Loucy (cell line): ENCODE results near the gene CD7.

Experiments
- H2AFZ ChIP-seq: fragments of 200-600 bp; sonication (generic); 2 replicates; pipeline ENCODE4 v1.6.0; 2016; ENCODE audit warnings: antibody characterized with exemption, mild to moderate bottlenecking, low read length, moderate library complexity
- H3F3A ChIP-seq: fragments of 200-600 bp; 2 replicates; pipeline ENCODE4 v1.6.0; 2016; ENCODE audit warnings: antibody characterized with exemption, low read depth, mild to moderate bottlenecking
- H3K27me3 ChIP-seq: fragments of 200-600 bp; sonication (generic); 2 replicates; pipeline ENCODE4 v1.6.1; 2014; ENCODE audit warnings: low read length, mild to moderate bottlenecking; ENCODE audit not compliant: insufficient read depth, poor library complexity, severe bottlenecking
- H3K36me3 ChIP-seq: fragments of 200-600 bp; sonication (generic); 2 replicates; pipeline ENCODE4 v1.6.1; 2016; ENCODE audit warnings: low read length; ENCODE audit not compliant: insufficient read depth
- H3K4me1 ChIP-seq: fragments of 200-600 bp; sonication (generic); 2 replicates; pipeline ENCODE4 v1.5.1; 2014; ENCODE audit warnings: low read length, mild to moderate bottlenecking; ENCODE audit not compliant: insufficient read depth, poor library complexity, severe bottlenecking
- H3K4me2 ChIP-seq: fragments of 200-600 bp; sonication (generic); 2 replicates; pipeline ENCODE4 v1.6.0; 2014; ENCODE audit warnings: antibody characterized with exemption, low read length, low read depth, mild to moderate bottlenecking; ENCODE audit not compliant: poor library complexity, severe bottlenecking
- H3K4me3 ChIP-seq: fragments of 200-600 bp; sonication (generic); 2 replicates; pipeline ENCODE4 v1.5.1; 2014; ENCODE audit warnings: low read length, mild to moderate bottlenecking, mixed read lengths; ENCODE audit not compliant: poor library complexity, severe bottlenecking
- H3K79me2 ChIP-seq: fragments of 200-600 bp; sonication (generic); 2 replicates; pipeline ENCODE4 v1.6.1; 2014; ENCODE audit warnings: low read length; ENCODE audit not compliant: insufficient read depth
- H3K9ac ChIP-seq: fragments of 200-600 bp; sonication (generic); 2 replicates; pipeline ENCODE4 v1.6.0; 2014; ENCODE audit warnings: mild to moderate bottlenecking, low read depth, low read length, moderate library complexity; ENCODE audit not compliant: poor library complexity, severe bottlenecking
- H3K9me2 ChIP-seq: fragments of 200-600 bp; sonication (generic); replicated peaks from 2 replicates; pipeline ENCODE4 v1.6.1; 2016; ENCODE audit warnings: low read depth, low read length, mixed read lengths
- H3K9me3 ChIP-seq: fragments of 200-600 bp; sonication (generic); 2 replicates; pipeline ENCODE4 v1.6.1; 2014; ENCODE audit warnings: mild to moderate bottlenecking, antibody characterized with exemption, low read length, low read depth; ENCODE audit not compliant: insufficient read depth
- H4K20me1 ChIP-seq: fragments of 200-600 bp; sonication (generic); 2 replicates; pipeline ENCODE4 v1.6.0; 2014; ENCODE audit warnings: antibody characterized with exemption, low read length, mild to moderate bottlenecking; ENCODE audit not compliant: insufficient read depth, poor library complexity, severe bottlenecking
- EZH2phosphoT487 ChIP-seq: fragments of 200-600 bp; IDR thresholded peaks from 2 replicates; pipeline ENCODE4 v1.6.1; 2018; ENCODE audit warnings: antibody characterized with exemption, mild to moderate bottlenecking, moderate library complexity, borderline replicate concordance
- TF ChIP-seq, protein P1 (sequence below): fragments of 200-600 bp; sonication (generic); conservative IDR thresholded peaks from 2 replicates; pipeline ENCODE4 v1.5.1; 2014; ENCODE audit warnings: mild to moderate bottlenecking, antibody characterized with exemption, low read length

The CD7 gene

DNA sequence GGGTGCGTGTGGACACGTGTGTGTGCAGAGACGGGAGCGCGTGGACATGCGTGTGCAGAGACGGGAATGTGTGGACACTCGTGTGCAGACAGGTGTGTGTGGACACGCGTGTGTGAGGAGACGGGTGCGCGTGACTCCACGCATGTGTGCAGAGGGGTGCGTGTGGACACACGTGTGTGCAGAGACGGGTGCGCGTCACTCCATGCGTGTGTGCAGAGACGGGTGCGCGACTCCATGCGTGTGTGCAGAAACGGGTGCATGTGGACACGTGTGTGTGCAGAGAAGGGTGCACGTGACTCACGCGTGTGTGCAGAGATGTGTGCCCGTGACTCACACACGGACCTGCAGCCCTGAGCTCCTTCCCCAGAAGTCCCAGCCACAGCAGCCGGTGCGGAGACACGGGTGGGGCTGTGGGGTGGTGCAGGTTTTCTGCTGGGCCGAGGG lies 2.2 kb upstream of the CD7 start:
- H3K36me3 ChIP-seq = no peaks in the 10 kb centered on the region
- no peak overlapping the region for H3K4me3 ChIP-seq
- TF ChIP-seq, protein P1, sequence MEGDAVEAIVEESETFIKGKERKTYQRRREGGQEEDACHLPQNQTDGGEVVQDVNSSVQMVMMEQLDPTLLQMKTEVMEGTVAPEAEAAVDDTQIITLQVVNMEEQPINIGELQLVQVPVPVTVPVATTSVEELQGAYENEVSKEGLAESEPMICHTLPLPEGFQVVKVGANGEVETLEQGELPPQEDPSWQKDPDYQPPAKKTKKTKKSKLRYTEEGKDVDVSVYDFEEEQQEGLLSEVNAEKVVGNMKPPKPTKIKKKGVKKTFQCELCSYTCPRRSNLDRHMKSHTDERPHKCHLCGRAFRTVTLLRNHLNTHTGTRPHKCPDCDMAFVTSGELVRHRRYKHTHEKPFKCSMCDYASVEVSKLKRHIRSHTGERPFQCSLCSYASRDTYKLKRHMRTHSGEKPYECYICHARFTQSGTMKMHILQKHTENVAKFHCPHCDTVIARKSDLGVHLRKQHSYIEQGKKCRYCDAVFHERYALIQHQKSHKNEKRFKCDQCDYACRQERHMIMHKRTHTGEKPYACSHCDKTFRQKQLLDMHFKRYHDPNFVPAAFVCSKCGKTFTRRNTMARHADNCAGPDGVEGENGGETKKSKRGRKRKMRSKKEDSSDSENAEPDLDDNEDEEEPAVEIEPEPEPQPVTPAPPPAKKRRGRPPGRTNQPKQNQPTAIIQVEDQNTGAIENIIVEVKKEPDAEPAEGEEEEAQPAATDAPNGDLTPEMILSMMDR = no peak
- TF ChIP-seq EZH2phosphoT487 = no peak
- no peaks in the 10 kb centered on the region for H3K27me3 ChIP-seq
- H3K9ac ChIP-seq = no peak overlapping the region
- no peaks in the 10 kb centered on the region for H3K9me2 ChIP-seq
- H3K79me2 ChIP-seq = peaks cover 31% of the 10 kb centered on the region
- H2AFZ ChIP-seq = no peak overlapping the region
- 0 out of 2 replicates have a peak, but pooled peaks cover 5% of the 10 kb centered on the region for H3F3A ChIP-seq
- H3K9me3 ChIP-seq = no peaks in the 10 kb centered on the region
- H3K4me1 ChIP-seq = peaks cover 28% of the 10 kb centered on the region
- H4K20me1 ChIP-seq = no peaks in the 10 kb centered on the region
- no peak overlapping the region for H3K4me2 ChIP-seq

DNA sequence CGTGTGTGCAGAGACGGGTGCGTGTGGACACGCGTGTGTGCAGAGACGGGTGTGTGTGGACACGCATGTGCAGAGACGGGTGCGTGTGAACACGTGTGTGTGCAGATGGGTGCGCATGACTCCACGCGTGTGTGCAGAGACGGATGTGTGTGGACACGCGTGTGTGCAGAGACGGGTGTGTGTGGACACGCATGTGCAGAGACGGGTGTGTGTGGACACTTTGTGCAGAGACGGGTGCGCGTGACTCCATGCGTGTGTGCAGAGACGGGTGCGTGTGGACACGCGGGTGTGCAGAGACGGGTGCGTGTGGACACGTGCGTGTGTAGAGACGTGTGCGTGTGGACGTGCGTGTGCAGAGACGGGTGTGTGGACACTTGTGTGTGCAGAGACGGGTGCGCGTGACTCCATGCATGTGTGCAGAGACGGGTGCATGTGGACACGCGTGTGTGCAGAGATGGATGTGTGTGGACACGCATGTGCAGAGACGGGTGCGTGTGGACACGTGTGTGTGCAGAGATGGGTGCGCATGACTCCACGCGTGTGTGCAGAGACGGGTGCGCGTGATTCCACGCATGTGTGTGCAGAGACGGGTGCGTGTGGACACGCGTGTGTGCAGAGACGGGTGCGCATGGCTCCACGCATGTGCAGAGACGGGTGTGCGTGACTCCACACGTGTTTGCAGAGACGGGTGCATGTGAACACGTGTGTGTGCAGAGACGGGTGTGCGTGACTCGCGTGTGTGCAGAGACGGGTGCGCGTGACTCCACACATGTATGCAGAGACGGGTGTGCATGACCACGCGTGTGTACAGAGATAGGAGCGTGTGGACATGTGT lies 1.6 kb upstream of the CD7 start:
- Histone ChIP-seq H3K9ac (no peak overlapping the region), H3K36me3 (no peaks in the 10 kb centered on the region), H3K9me2 (no peaks in the 10 kb centered on the region), H3F3A (0 out of 2 replicates have a peak, but pooled peaks cover 5% of the 10 kb centered on the region), H3K27me3 (no peaks in the 10 kb centered on the region), H3K9me3 (no peaks in the 10 kb centered on the region), H3K4me1 (peaks cover 28% of the 10 kb centered on the region), H4K20me1 (no peaks in the 10 kb centered on the region), H3K79me2 (peaks cover 35% of the 10 kb centered on the region), H3K4me3 (no peak overlapping the region), H3K4me2 (no peak overlapping the region), H2AFZ (no peak overlapping the region)
- TF ChIP-seq, protein P1 = no peak
- no peak for TF ChIP-seq EZH2phosphoT487

DNA sequence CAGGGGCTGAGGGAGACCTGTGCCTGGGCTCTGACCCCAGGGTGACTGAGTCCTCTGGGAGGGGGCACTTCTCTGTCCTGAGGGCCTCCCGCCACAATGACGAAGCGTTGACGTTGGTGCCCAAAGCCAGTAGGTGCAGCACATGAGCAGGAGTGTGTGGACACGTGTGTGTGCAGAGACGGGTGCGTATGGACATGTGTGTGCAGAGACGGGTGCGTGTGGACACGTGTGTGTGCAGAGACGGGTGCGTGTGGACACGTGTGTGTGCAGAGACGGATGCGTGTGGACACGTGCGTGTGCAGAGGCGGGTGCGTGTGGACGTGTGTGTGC lies 726 bp upstream of the CD7 start:
- 0 out of 2 replicates have a peak, but pooled peaks cover 5% of the 10 kb centered on the region for H3F3A ChIP-seq
- H3K9me3 ChIP-seq = no peaks in the 10 kb centered on the region
- H3K27me3 ChIP-seq = no peaks in the 10 kb centered on the region

More for the DNA sequence above, 726 bp upstream of the CD7 start:
- Histone ChIP-seq H3K79me2 (peaks cover 35% of the 10 kb centered on the region), H4K20me1 (no peaks in the 10 kb centered on the region), H2AFZ (no peak overlapping the region), H3K4me3 (no peak overlapping the region), H3K36me3 (no peaks in the 10 kb centered on the region), H3K4me2 (peak overlapping the region; percentile 95), H3K9ac (no peak overlapping the region), H3K4me1 (peaks cover 28% of the 10 kb centered on the region), H3K9me2 (no peaks in the 10 kb centered on the region)
- TF ChIP-seq EZH2phosphoT487 = no peak
- TF ChIP-seq, protein P1 = no peak
